ENCODE measurements around the gene MEGF6.
"Not testable (repeated sequence)": the region's sequence is repeated elsewhere in the genome, so short reads cannot be mapped to it uniquely, and the experiment has no call there.

The MEGF6 gene

GRCh38 chr1:3578906-3579305, 32.4 kb downstream of the MEGF6 start:
- H3K27ac ChIP-seq: no peak overlapping the region
- TF ChIP-seq CTCF (conservative IDR thresholded peaks at IDR 0.05): no peak

GRCh38 chr1:3578433-3578805, 32.9 kb downstream of the MEGF6 start:
- no peak for TF ChIP-seq CTCF (conservative IDR thresholded peaks at IDR 0.05)
- no peak overlapping the region for H3K27ac ChIP-seq

- no peak for TF ChIP-seq CTCF (conservative IDR thresholded peaks at IDR 0.05)
These were observed 33.4 kb downstream of the MEGF6 start for GRCh38 chr1:3577711-3578432.

GRCh38 chr1:3577300-3577699, 34.0 kb downstream of the MEGF6 start:
- no peak for TF ChIP-seq CTCF (conservative IDR thresholded peaks at IDR 0.05)
- no peak overlapping the region for H3K27ac ChIP-seq

More at GRCh38 chr1:3577711-3578432, 33.4 kb downstream of the MEGF6 start:
- no peak overlapping the region for H3K27ac ChIP-seq

GRCh38 chr1:3575993-3576392, 35.3 kb downstream of the MEGF6 start:
- TF ChIP-seq CTCF (conservative IDR thresholded peaks at IDR 0.05): no peak
- no peak overlapping the region for H3K27ac ChIP-seq

- H3K27ac ChIP-seq: not testable (repeated sequence)
These were observed 35.8 kb downstream of the MEGF6 start for GRCh38 chr1:3575515-3575914.

- TF ChIP-seq CTCF (conservative IDR thresholded peaks at IDR 0.05): no peak
These were observed 37.8 kb downstream of the MEGF6 start for GRCh38 chr1:3573500-3573899.

GRCh38 chr1:3572638-3573037, 38.7 kb downstream of the MEGF6 start:
- not testable (repeated sequence) for H3K27ac ChIP-seq

More at GRCh38 chr1:3573500-3573899, 37.8 kb downstream of the MEGF6 start:
- no peak overlapping the region for H3K27ac ChIP-seq

GRCh38 chr1:3571263-3571662, 40.0 kb downstream of the MEGF6 start:
- H3K27ac ChIP-seq: no peak overlapping the region
- TF ChIP-seq CTCF (conservative IDR thresholded peaks at IDR 0.05): no peak
